HL-60 (cell line): Measurements from ENCODE around the gene SRMS.

Experiments used
- POLR2AphosphoS5 ChIP-seq: IDR thresholded peaks from 2 replicates; pipeline ENCODE4 v1.6.1; 2012; ENCODE audit warnings: low read depth
- REST ChIP-seq: IDR thresholded peaks from 2 replicates; pipeline ENCODE4 v1.6.1; 2012; ENCODE audit warnings: low read depth; ENCODE audit not compliant: insufficient replicate concordance
- SPI1 ChIP-seq: IDR thresholded peaks from 2 replicates; pipeline ENCODE4 v1.6.1; 2012; ENCODE audit warnings: low read depth, mild to moderate bottlenecking, borderline replicate concordance
- TF ChIP-seq, protein P1 (sequence below): IDR thresholded peaks from one replicate; pipeline ENCODE4 v1.5.1; 2011; ENCODE audit warnings: low read length, control low read depth, inconsistent platforms; ENCODE audit not compliant: insufficient read depth

- TF ChIP-seq, protein P1, sequence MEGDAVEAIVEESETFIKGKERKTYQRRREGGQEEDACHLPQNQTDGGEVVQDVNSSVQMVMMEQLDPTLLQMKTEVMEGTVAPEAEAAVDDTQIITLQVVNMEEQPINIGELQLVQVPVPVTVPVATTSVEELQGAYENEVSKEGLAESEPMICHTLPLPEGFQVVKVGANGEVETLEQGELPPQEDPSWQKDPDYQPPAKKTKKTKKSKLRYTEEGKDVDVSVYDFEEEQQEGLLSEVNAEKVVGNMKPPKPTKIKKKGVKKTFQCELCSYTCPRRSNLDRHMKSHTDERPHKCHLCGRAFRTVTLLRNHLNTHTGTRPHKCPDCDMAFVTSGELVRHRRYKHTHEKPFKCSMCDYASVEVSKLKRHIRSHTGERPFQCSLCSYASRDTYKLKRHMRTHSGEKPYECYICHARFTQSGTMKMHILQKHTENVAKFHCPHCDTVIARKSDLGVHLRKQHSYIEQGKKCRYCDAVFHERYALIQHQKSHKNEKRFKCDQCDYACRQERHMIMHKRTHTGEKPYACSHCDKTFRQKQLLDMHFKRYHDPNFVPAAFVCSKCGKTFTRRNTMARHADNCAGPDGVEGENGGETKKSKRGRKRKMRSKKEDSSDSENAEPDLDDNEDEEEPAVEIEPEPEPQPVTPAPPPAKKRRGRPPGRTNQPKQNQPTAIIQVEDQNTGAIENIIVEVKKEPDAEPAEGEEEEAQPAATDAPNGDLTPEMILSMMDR = no peak
- TF ChIP-seq REST = no peak
- no peak for TF ChIP-seq POLR2AphosphoS5
- TF ChIP-seq SPI1 = no peak
These were observed 39.2 kb upstream of the SRMS start for GRCh38 chr20:63586797-63587196.
